ENCODE data around the gene PLEKHH1. TPM values are rescaled to one million over a fixed set of nuclear protein-coding genes. Genes with fewer than 3 reads are reported as not detected.
A peak's percentile ranks its signal among the peaks of the same experiment; 100 is the strongest.
"Not testable (repeated sequence)": the region's sequence is repeated elsewhere in the genome, so short reads cannot be mapped to it uniquely, and the experiment has no call there.

PLEKHH1 gene
- total and polyA plus RNA-seq, 11 donors: 2.4 to 9.2 (median 5.2) TPM

GRCh38 chr14:67583711-67584644 is 50.9 kb downstream of the PLEKHH1 start:
- intact Hi-C loops (cut with DNase I): loop anchor here (1.0 to 5.0 kb wide), 4 partner anchors 118 to 121 kb away; partner anchors contain the start of gene RDH12 (in 5 of the 10)
- TF ChIP-seq CTCF (IDR thresholded peaks at IDR 0.05): peak; percentile 35 to 72 (median 62)
- no peak for TF ChIP-seq POLR2A (IDR thresholded peaks at IDR 0.05)
- Histone ChIP-seq H3K9me3 (no peaks in the 10 kb centered on the region), H3K27me3 (no peaks in the 10 kb centered on the region), H3K4me3 (no peak overlapping the region), H3K36me3 (peaks cover 0 to 25% (median 15%) of the 10 kb centered on the region in 9 donors), H3K27ac (no peak overlapping the region), H3K4me1 (peaks cover 0 to 13% (median 0%) of the 10 kb centered on the region in 12 donors)
- DNase-seq (peak in 1 of 5 donors; percentile 23), ATAC-seq (peak; percentile 55 to 87 (median 80))
- WGBS, 4 donors: 83 to 94% (median 91%) methylated on average over 6 of the region's 6 CpGs

GRCh38 chr14:67584978-67585377 is 51.9 kb downstream of the PLEKHH1 start:
- intact Hi-C loops (cut with DNase I): loop anchor here (1.0 to 5.0 kb wide), 4 partner anchors 117 to 120 kb away; partner anchors contain the start of gene RDH12 (in 5 of the 10)
- WGBS, 4 donors: 89 to 100% (median 94%) methylated on average over 2 to 3 of the region's 3 CpGs
- ATAC-seq: no peak
- Histone ChIP-seq H3K27me3 (no peaks in the 10 kb centered on the region), H3K4me3 (no peak overlapping the region), H3K4me1 (peaks cover 0 to 13% (median 0%) of the 10 kb centered on the region in 12 donors), H3K36me3 (peaks cover 0 to 35% (median 24%) of the 10 kb centered on the region in 9 donors), H3K9me3 (no peaks in the 10 kb centered on the region), H3K27ac (no peak overlapping the region)
- DNase-seq: no peak
- no peak for TF ChIP-seq CTCF (IDR thresholded peaks at IDR 0.05)
- TF ChIP-seq POLR2A (IDR thresholded peaks at IDR 0.05): no peak

GRCh38 chr14:67586369-67586768 is 53.3 kb downstream of the PLEKHH1 start:
- intact Hi-C loops (cut with DNase I): no loop called here
- H3K27ac ChIP-seq: no peak overlapping the region
- H3K4me1 ChIP-seq: peaks cover 0 to 13% (median 0%) of the 10 kb centered on the region in 12 donors
- DNase-seq (no peak), ATAC-seq (peak in 1 of 4 donors; percentile 38)
- no peak overlapping the region for H3K4me3 ChIP-seq
- whole genome bisulfite sequencing, 4 donors: 76 to 83% (median 82%) methylated on average over 4 of the region's 4 CpGs
- TF ChIP-seq CTCF (IDR thresholded peaks at IDR 0.05) (no peak), POLR2A (IDR thresholded peaks at IDR 0.05) (no peak)
- no peaks in the 10 kb centered on the region for H3K9me3 ChIP-seq
- H3K36me3 ChIP-seq: peaks cover 0 to 47% (median 37%) of the 10 kb centered on the region in 9 donors
- H3K27me3 ChIP-seq: no peaks in the 10 kb centered on the region

DNA sequence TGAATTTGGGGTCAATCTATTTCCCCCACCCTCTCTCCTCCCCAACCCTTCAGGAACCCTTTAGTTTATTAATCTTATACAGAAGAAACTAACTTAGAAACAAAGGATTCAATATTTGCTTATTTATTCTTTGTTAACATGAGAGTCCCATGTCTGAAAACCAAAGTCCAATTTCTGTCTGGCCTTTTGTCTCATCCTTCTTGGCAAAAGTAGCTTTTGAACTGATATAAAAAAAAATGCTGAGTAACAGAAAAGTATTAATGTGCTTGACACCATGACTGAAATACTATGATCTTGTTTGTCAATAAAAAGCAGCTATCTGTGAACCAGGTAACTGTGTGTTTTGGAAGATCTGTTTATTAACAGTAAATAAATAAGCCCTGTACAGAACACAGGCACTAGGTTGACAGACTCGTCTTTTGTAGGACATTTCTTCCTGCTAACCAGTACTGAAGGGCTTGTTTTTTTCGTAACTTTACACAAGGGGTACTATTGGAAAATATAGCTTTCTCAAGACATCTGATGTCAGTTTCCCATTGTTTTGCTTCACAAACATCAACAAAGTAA is 56.2 kb downstream of the PLEKHH1 start:
- Histone ChIP-seq H3K36me3 (peaks cover 0 to 75% (median 63%) of the 10 kb centered on the region in 9 donors), H3K4me1 (peaks cover 0 to 13% (median 0%) of the 10 kb centered on the region in 12 donors), H3K27ac (no peak overlapping the region), H3K27me3 (no peaks in the 10 kb centered on the region), H3K9me3 (no peaks in the 10 kb centered on the region), H3K4me3 (no peak overlapping the region)
- no peak for DNase-seq
- ATAC-seq: no peak
- intact Hi-C loops (cut with DNase I): no loop called here
- TF ChIP-seq POLR2A (IDR thresholded peaks at IDR 0.05) (no peak), CTCF (IDR thresholded peaks at IDR 0.05) (no peak)
- WGBS, 4 donors: 40 to 95% (median 89%) methylated on average over 2 of the region's 2 CpGs

GRCh38 chr14:67593650-67594049 is 60.6 kb downstream of the PLEKHH1 start:
- H3K4me1 ChIP-seq; DNase-seq; ATAC-seq; intact Hi-C loops (cut with DNase I); H3K27ac ChIP-seq; H3K4me3 ChIP-seq; H3K27me3 ChIP-seq; H3K9me3 ChIP-seq: not testable (repeated sequence)
- H3K36me3 ChIP-seq: peaks cover 0 to 57% (median 49%) of the 10 kb centered on the region in 9 donors
- WGBS, 4 donors: 0 to 60% (median 24%) methylated on average over 1 of the region's 1 CpG
